ENCODE data around the gene ANKS1B.

The ANKS1B gene

DNA sequence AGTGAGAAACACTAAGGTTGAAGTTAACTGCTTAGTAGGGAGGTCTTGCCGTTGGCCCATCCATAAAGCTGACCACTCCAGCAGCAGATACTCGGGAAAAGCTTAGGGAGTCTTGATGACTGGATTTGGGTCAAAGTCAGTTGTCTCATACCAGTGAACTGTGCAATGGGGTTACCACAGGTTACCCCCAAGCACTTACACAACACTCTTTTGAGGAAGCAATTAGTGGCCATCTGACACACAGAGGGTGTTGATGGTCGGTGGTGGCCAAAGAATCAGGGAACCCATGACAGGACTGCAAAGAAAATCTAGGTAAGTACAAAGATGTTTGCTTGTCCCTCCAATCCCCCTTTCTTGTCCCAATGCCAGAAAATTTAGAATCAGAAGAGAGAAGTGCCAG, 929.4 kb downstream of the ANKS1B start:
- ChIA-PET POLR2A (no interaction called here), CTCF (no interaction called here)
- H3K9me3 ChIP-seq (ENCODE audit: control insufficient read depth, insufficient read depth, low read depth, low read length) = no peaks in the 10 kb centered on the region
- no peak for TF ChIP-seq ZNF549 (tag by site-specific recombination; IDR thresholded peaks at IDR 0.05)
- no peak for TF ChIP-seq SP2 (tag by site-specific recombination; IDR thresholded peaks at IDR 0.05)
- TF ChIP-seq, protein P1, sequence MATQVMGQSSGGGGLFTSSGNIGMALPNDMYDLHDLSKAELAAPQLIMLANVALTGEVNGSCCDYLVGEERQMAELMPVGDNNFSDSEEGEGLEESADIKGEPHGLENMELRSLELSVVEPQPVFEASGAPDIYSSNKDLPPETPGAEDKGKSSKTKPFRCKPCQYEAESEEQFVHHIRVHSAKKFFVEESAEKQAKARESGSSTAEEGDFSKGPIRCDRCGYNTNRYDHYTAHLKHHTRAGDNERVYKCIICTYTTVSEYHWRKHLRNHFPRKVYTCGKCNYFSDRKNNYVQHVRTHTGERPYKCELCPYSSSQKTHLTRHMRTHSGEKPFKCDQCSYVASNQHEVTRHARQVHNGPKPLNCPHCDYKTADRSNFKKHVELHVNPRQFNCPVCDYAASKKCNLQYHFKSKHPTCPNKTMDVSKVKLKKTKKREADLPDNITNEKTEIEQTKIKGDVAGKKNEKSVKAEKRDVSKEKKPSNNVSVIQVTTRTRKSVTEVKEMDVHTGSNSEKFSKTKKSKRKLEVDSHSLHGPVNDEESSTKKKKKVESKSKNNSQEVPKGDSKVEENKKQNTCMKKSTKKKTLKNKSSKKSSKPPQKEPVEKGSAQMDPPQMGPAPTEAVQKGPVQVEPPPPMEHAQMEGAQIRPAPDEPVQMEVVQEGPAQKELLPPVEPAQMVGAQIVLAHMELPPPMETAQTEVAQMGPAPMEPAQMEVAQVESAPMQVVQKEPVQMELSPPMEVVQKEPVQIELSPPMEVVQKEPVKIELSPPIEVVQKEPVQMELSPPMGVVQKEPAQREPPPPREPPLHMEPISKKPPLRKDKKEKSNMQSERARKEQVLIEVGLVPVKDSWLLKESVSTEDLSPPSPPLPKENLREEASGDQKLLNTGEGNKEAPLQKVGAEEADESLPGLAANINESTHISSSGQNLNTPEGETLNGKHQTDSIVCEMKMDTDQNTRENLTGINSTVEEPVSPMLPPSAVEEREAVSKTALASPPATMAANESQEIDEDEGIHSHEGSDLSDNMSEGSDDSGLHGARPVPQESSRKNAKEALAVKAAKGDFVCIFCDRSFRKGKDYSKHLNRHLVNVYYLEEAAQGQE (tag by site-specific recombination; IDR thresholded peaks at IDR 0.05) = no peak
- TF ChIP-seq ZNF138 (tag by site-specific recombination; IDR thresholded peaks at IDR 0.05; ENCODE audit: borderline replicate concordance) = no peak
- no peak for TF ChIP-seq GLIS2 (tag by site-specific recombination; IDR thresholded peaks at IDR 0.05)
- no peak for TF ChIP-seq ZNF10 (tag by site-specific recombination; IDR thresholded peaks at IDR 0.05)
- TF ChIP-seq ZNF560 (tag by site-specific recombination; IDR thresholded peaks at IDR 0.05; ENCODE audit: borderline replicate concordance) = no peak
- no peak for TF ChIP-seq ZNF530 (tag by site-specific recombination; IDR thresholded peaks at IDR 0.05; ENCODE audit: low read depth)
- TF ChIP-seq ZNF174 (tag by site-specific recombination; IDR thresholded peaks at IDR 0.05) = no peak
- TF ChIP-seq ZNF785 (tag by site-specific recombination; IDR thresholded peaks at IDR 0.05) = no peak
- no peak for TF ChIP-seq ZNF157 (tag by site-specific recombination; IDR thresholded peaks at IDR 0.05)
- no peak for TF ChIP-seq ZNF37A (tag by site-specific recombination; IDR thresholded peaks at IDR 0.05)
- TF ChIP-seq ZNF114 (tag by site-specific recombination; IDR thresholded peaks at IDR 0.05) = no peak
- no peak overlapping the region for H3K4me3 ChIP-seq (ENCODE audit: low read depth, low read length)
- H3K27ac ChIP-seq (ENCODE audit: extremely low read depth, low read depth, low read length) = no peak overlapping the region
- H3K36me3 ChIP-seq (ENCODE audit: control insufficient read depth in 2 of 2, insufficient read depth in 1 of 2, low read length in 2 of 2) = no peaks in the 10 kb centered on the region
- no peaks in the 10 kb centered on the region for H3K4me1 ChIP-seq (ENCODE audit: control insufficient read depth, insufficient read depth, low read length)

DNA sequence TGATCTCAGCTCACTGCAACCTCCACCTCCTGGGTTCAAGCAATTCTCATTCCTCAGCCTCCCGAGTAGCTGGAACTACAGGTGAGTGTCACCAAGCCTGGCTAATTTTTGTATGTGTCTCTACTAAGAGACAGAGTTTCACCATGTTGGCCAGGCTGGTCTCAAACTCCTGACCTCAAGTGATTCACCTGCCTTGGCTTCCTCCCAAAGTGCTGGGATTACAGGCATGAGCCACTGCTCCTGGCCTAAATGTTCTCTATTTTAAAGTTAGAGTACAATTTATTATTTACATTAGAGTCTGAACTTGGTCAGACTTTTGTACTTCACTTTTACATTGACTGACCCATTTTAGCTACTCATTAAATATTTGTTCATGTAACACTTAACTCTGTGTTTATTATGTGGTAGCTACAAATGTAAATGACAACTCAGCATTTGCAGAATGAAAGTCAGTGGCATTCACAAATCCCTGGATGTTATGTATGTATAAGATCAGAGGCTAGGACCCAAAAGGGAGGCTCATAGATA, 930.1 kb downstream of the ANKS1B start:
- no peaks in the 10 kb centered on the region for H3K4me1 ChIP-seq (ENCODE audit: control insufficient read depth, insufficient read depth, low read length)
- H3K27ac ChIP-seq (ENCODE audit: extremely low read depth, low read depth, low read length) = no peak overlapping the region
- POLR2A ChIA-PET = no interaction called here
- no peaks in the 10 kb centered on the region for H3K36me3 ChIP-seq (ENCODE audit: control insufficient read depth in 2 of 2, insufficient read depth in 1 of 2, low read length in 2 of 2)
- no peak overlapping the region for H3K4me3 ChIP-seq (ENCODE audit: low read depth, low read length)
- TF ChIP-seq, protein P2, sequence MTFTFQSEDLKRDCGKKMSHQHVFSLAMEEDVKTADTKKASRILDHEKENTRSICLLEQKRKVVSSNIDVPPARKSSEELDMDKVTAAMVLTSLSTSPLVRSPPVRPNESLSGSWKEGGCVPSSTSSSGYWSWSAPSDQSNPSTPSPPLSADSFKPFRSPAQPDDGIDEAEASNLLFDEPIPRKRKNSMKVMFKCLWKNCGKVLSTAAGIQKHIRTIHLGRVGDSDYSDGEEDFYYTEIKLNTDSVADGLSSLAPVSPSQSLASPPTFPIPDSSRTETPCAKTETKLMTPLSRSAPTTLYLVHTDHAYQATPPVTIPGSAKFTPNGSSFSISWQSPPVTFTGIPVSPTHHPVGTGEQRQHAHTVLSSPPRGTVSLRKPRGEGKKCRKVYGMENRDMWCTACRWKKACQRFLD (tag by site-specific recombination; IDR thresholded peaks at IDR 0.05) = no peak
- no peak for TF ChIP-seq SP7 (tag by site-specific recombination; IDR thresholded peaks at IDR 0.05)
- TF ChIP-seq, protein P3, sequence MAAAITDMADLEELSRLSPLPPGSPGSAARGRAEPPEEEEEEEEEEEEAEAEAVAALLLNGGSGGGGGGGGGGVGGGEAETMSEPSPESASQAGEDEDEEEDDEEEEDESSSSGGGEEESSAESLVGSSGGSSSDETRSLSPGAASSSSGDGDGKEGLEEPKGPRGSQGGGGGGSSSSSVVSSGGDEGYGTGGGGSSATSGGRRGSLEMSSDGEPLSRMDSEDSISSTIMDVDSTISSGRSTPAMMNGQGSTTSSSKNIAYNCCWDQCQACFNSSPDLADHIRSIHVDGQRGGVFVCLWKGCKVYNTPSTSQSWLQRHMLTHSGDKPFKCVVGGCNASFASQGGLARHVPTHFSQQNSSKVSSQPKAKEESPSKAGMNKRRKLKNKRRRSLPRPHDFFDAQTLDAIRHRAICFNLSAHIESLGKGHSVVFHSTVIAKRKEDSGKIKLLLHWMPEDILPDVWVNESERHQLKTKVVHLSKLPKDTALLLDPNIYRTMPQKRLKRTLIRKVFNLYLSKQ (tag by site-specific recombination; IDR thresholded peaks at IDR 0.05; ENCODE audit: borderline replicate concordance) = no peak
- CTCF ChIA-PET = interaction anchor here (2.0 kb wide), 1 partner anchor 11 kb away, joined by 10 read pairs; no protein-coding TSS in a partner anchor
- no peaks in the 10 kb centered on the region for H3K9me3 ChIP-seq (ENCODE audit: control insufficient read depth, insufficient read depth, low read depth, low read length)

All from HEK293 (cell line).